Measurements from ENCODE around the gene CTSD. TPM values are rescaled to one million over a fixed set of nuclear protein-coding genes. Genes with fewer than 3 reads are reported as not detected.

CTSD gene
- total RNA-seq, 1 experiment from 2014 or later = 158 TPM

DNA sequence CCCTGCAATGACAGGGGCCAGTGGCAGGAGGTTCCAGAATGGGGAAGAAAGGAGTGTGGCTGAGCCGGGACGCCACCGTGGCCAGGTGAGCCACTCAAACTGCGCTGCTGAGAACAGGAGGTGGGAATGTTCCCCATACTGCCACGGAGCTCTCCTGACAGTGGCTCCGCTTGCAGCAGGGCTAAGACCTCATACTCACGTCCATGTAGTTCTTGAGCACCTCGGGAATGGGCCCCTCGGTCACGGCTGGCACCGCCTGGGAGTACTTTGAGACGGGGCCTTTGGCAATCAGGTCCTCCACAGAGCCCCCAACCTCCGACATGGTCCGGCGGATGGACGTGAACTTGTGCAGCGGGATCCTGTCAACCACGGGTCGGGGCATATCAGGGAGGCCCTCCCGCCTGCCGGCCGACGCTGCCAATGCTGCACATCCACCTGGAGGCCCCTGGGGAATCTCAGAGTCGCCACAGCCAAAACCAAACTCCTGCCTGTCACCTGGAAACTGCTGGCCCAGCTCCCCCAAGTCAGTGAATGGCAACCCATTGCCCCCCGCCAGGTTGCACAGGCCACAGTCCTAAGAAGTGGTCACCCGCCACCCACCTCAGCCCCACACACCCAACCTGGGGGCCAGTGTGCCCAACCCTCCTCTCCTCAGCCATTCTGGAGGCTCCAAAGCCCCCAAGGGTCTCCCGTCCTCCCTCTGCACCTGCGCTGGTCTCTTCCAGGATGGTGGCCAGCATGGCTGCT, 2.4 kb downstream of the CTSD start:
- Histone ChIP-seq H3K79me2 (ENCODE audit: insufficient read depth, low read length) (no peaks in the 10 kb centered on the region; the same call in 1 of the 2 replicates), H2BK12ac (ENCODE audit: insufficient read length, low read depth, low read length) (no peak overlapping the region), H3K27me3 (ENCODE audit: insufficient read depth, low read length) (no peaks in the 10 kb centered on the region), H3K79me1 (ENCODE audit: insufficient read depth, low read depth, low read length, poor library complexity, severe bottlenecking) (peaks cover 9% of the 10 kb centered on the region), H2BK5ac (ENCODE audit: insufficient read length, low read length) (no peak overlapping the region), H3T11ph (ENCODE audit: low read length) (no peak overlapping the region), H3K14ac (ENCODE audit: insufficient read depth, low read length) (no peak overlapping the region), H3K23me2 (ENCODE audit: insufficient read length, low read depth, low read length, poor library complexity, severe bottlenecking) (peaks cover 10% of the 10 kb centered on the region), H3K18ac (ENCODE audit: insufficient read length, low read depth, low read length) (no peak overlapping the region), H3K9ac (ENCODE audit: extremely low read depth, insufficient read length, low read length) (no peak overlapping the region), H3K23ac (ENCODE audit: insufficient read length, low read depth, low read length) (no peak overlapping the region), H2BK20ac (ENCODE audit: low read depth, low read length, poor library complexity, severe bottlenecking) (no peak overlapping the region), H2AK5ac (ENCODE audit: insufficient read length, low read length) (no peak overlapping the region), H4K8ac (replicated peaks; ENCODE audit: insufficient read length, low read depth, low read length) (no peak overlapping the region), H2BK120ac (ENCODE audit: low read depth, low read length, poor library complexity, severe bottlenecking) (no peak overlapping the region), H3K9me3 (ENCODE audit: control insufficient read depth, low read depth, low read length) (no peaks in the 10 kb centered on the region), H4K20me1 (ENCODE audit: control insufficient read depth, insufficient read depth, insufficient read length) (no peaks in the 10 kb centered on the region), H3K56ac (ENCODE audit: insufficient read length, low read depth, low read length) (no peak overlapping the region), H3K4ac (ENCODE audit: low read depth, low read length) (no peak overlapping the region), H3K4me1 (ENCODE audit: insufficient read depth, low read length) (peaks cover 3% of the 10 kb centered on the region; the same call in 1 of the 2 replicates), H4K91ac (ENCODE audit: insufficient read length, low read depth, low read length) (no peak overlapping the region), H3K27ac (ENCODE audit: insufficient read length, low read depth, low read length) (no peak overlapping the region), H2AFZ (ENCODE audit: low read length) (no peak overlapping the region), H3K4me2 (ENCODE audit: insufficient read depth, insufficient read length, low read length) (no peak overlapping the region), H2BK15ac (ENCODE audit: low read depth, low read length) (no peak overlapping the region), H4K5ac (ENCODE audit: insufficient read length, low read depth, low read length) (no peak overlapping the region)
- Mint-ChIP-seq H3K27ac (no peak overlapping the region; a peak in 1 of 7 replicates), H3K36me3 (ENCODE audit: insufficient read depth in 1 of 3, low read depth in 3 of 3) (peaks cover 0 to 7% (median 1%) of the 10 kb centered on the region in 3 experiments; a peak in 4 of 7 replicates), H3K4me3 (0 out of 5 replicates have a peak overlapping the region, but pooled peaks of 1 of the 2 experiments have one; percentile 5), H3K9me3 (no peaks in the 10 kb centered on the region), H3K4me1 (peaks cover 2 to 4% of the 10 kb centered on the region in 2 experiments; a peak in 3 of 4 replicates), H3K27me3 (ENCODE audit: low read depth) (peaks cover 2% of the 10 kb centered on the region; the same call in 1 of the 2 replicates)
- DNase-seq = no peak
- TF ChIP-seq CTCF (conservative IDR thresholded peaks at IDR 0.05) = no peak
- WGBS (ENCODE audit: extremely low coverage, insufficient read length, low lambda C conversion rate) = no CpG with 5 or more reads among the region's 28 CpGs
